Heart left ventricle (tissue), 13 donors: ENCODE measurements around the gene LPP.

Source experiments
- CTCF ChIP-seq, 12 donors: fragments of 200-600 bp; sonication (generic) in 4 of 12; IDR thresholded peaks; one replicate each; pipeline versions ENCODE4 v1.5.0 to v1.8.0; 2018 to 2022; ENCODE audit warnings: antibody characterized with exemption in 12 of 12, mild to moderate bottlenecking in 5 of 12
- POLR2A ChIP-seq, 2 donors: fragments of 450-650 bp; IDR thresholded peaks; one replicate each; pipeline ENCODE4 v1.6.1; 2017; ENCODE audit warnings: antibody characterized with exemption in 2 of 2, mild to moderate bottlenecking in 2 of 2, moderate library complexity in 2 of 2
- donor health status: ischemic (EF 13 %, LVEDD 7.1; RV severe dilation, severe dysfunction).
- donor health status: DM: no; HTN: yes; CAD: no.
- donor health status: DM: no; HTN: no; CAD: no.
- donor health status: ischemic (EF 25% LVEDD 6.9; RV normal size, moderate dysfunction).
- donor health status: ischemic (EF 25% LVEDD 5.7; RV mildly dilated, moderate dysfunction).
- donor health status: ischemic (EF 35%, LVEDD 5.7; RV mildly dilated, moderate dysfunction).
- donor health status: nonischemic (EF 11% LVEDD 7.7; RV severe dilation, severe dysfunction).
- donor health status: DM: yes; HTN: yes; CAD: no.
- donor health status: PGD.
- donor health status: ischemic (EF 29% LVEDD 5.4; RV normal size, mild dysfunction).
- donor health status: nonischemic (EF 23%, LVEDD 6.1; RV moderate dilation, normal function).

- TF ChIP-seq POLR2A (IDR thresholded peaks at IDR 0.05) (no peak), CTCF (IDR thresholded peaks at IDR 0.05) (no peak)
These were observed 10.3 kb downstream of the LPP start for GRCh38 chr3:188164248-188164687.
